Esophagus muscularis mucosa (tissue), 4 donors: ENCODE data around the gene TRIM39. TPM values are rescaled to one million over a fixed set of nuclear protein-coding genes. Genes with fewer than 3 reads are reported as not detected.

Source experiments
- DNase-seq: peaks from one replicate; pipeline ENCODE4 v3.0.0-alpha.2; 2017; ENCODE audit errors: extremely low spot score
- H3K27ac ChIP-seq, 4 donors: fragments of 200-600 bp; sonication (generic); replicated peaks in 1 of 4; 1 replicate in 3 of 4; 2 replicates in 1 of 4; pipeline ENCODE4 v1.5.1; 2016 to 2019; ENCODE audit warnings: mild to moderate bottlenecking in 1 of 4
- H3K27me3 ChIP-seq, 4 donors: fragments of 200-600 bp; sonication (generic); one replicate each; pipeline versions ENCODE4 v1.5.1 to v1.6.0; 2016 to 2019
- H3K36me3 ChIP-seq, 4 donors: fragments of 200-600 bp; sonication (generic); one replicate each; pipeline ENCODE4 v1.5.1; 2016 to 2019
- H3K4me1 ChIP-seq, 4 donors: fragments of 200-600 bp; sonication (generic); one replicate each; pipeline ENCODE4 v1.5.1; 2016 to 2019
- H3K4me3 ChIP-seq, 4 donors: fragments of 200-600 bp; sonication (generic); 1 replicate in 2 of 4; 2 replicates in 2 of 4; pipeline ENCODE4 v1.5.1; 2016 to 2019; ENCODE audit warnings: mild to moderate bottlenecking in 4 of 4, moderate library complexity in 1 of 4
- H3K9me3 ChIP-seq, 4 donors: fragments of 200-600 bp; sonication (generic); 1 replicate in 3 of 4; 2 replicates in 1 of 4; pipeline ENCODE4 v1.5.1; 2016 to 2019
- EP300 ChIP-seq: sonication (generic); formaldehyde crosslinking; IDR thresholded peaks from one replicate; pipeline ENCODE4 v1.6.1; 2017; ENCODE audit warnings: antibody characterized with exemption
- POLR2A ChIP-seq: fragments of 450-650 bp; IDR thresholded peaks from one replicate; pipeline ENCODE4 v1.6.1; 2017; ENCODE audit warnings: antibody characterized with exemption, moderate library complexity, mild to moderate bottlenecking, low read depth
- POLR2AphosphoS5 ChIP-seq, 2 donors: sonication (generic); formaldehyde crosslinking; IDR thresholded peaks; one replicate each; pipeline ENCODE4 v1.6.1; 2017; ENCODE audit warnings: antibody characterized with exemption in 2 of 2
- WGBS: methylation state at CpG from one replicate; pipeline ENCODE4 v1.1.5; 2018; 5-methylcytosine and 5-hydroxymethylcytosine counted together
- intact Hi-C: fragments of 100-400 bp; cut with DNase I; formaldehyde crosslinking; loops from one replicate; pipeline ENCODE4 v1.15.1; 2023
- total RNA-seq, 4 donors: library from RNA; depleted of rRNA; stranded (reverse); fragments of >200 nt; gene quantifications; one replicate each; pipeline versions ENCODE4 v1.1.0 to v1.2.1, GENCODE V29; 2016
- TF ChIP-seq, protein P1 (sequence below), 3 experiments: fragments of 200-600 bp in 2 of 3; fragments of 450-650 bp in 1 of 3; sonication (generic) in 2 of 3; IDR thresholded peaks; one replicate each; pipeline ENCODE4 v1.5.1; 2017 to 2019; ENCODE audit warnings: antibody characterized with exemption in 3 of 3, mild to moderate bottlenecking in 2 of 3, moderate library complexity in 1 of 3

TRIM39 gene
- total RNA-seq, 4 donors from 2014 or later: 17.4 to 24.5 (median 20.9) TPM

DNA sequence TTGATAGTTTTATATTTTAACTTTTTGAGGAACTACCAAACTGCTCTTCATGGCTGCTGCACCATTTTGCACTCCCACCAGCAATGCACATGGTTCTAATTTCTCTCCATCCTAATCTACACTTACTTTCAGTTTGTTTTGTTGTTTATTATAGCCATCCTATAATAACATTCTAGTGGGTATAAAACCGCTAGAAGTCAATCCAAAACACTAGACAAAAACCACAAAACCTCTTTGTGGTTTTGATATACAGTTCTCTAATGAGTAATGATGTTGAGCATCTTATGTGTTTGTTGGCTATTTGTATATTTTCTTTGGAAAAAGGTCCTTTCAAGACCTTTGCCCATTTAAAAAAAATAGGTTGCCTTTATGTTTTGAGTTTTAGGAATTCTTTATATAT lies 23.8 kb downstream of the TRIM39 start:
- no peaks in the 10 kb centered on the region for H3K9me3 ChIP-seq
- peaks cover 0 to 17% (median 10%) of the 10 kb centered on the region in 4 donors for H3K36me3 ChIP-seq
- no peak overlapping the region for H3K27ac ChIP-seq
- no peak overlapping the region for H3K4me3 ChIP-seq
- TF ChIP-seq, protein P1, sequence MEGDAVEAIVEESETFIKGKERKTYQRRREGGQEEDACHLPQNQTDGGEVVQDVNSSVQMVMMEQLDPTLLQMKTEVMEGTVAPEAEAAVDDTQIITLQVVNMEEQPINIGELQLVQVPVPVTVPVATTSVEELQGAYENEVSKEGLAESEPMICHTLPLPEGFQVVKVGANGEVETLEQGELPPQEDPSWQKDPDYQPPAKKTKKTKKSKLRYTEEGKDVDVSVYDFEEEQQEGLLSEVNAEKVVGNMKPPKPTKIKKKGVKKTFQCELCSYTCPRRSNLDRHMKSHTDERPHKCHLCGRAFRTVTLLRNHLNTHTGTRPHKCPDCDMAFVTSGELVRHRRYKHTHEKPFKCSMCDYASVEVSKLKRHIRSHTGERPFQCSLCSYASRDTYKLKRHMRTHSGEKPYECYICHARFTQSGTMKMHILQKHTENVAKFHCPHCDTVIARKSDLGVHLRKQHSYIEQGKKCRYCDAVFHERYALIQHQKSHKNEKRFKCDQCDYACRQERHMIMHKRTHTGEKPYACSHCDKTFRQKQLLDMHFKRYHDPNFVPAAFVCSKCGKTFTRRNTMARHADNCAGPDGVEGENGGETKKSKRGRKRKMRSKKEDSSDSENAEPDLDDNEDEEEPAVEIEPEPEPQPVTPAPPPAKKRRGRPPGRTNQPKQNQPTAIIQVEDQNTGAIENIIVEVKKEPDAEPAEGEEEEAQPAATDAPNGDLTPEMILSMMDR (IDR thresholded peaks at IDR 0.05): no peak
- TF ChIP-seq POLR2AphosphoS5 (IDR thresholded peaks at IDR 0.05) (no peak), EP300 (no peak), POLR2A (no peak)
- intact Hi-C loops: no loop called here
- 62% methylated on average over 1 of the region's 1 CpG for WGBS
- H3K27me3 ChIP-seq: peaks cover 0 to 7% (median 0%) of the 10 kb centered on the region in 4 donors
- H3K4me1 ChIP-seq: peaks cover 7 to 10% (median 9%) of the 10 kb centered on the region in 4 donors
- no peak for DNase-seq

DNA sequence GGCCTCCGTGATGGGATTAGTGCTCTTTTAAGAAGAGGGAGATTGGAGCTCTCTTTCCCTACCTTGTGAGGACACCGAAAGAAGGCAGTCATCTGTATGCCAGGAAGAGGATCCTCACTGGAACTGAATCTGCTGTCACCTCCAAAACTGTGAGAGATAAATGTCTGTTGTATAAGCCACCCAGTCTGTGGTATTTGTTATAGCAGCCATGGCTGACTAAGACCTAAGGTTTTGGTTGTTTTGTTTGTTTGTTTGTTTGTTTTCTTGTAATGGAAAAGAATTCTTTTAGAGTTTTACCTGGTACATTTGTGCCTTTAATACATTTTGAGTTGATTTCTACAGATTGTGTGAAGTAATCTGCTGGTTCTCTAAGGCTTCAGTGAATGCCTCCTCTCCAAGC lies 25.8 kb downstream of the TRIM39 start:
- DNase-seq: no peak
- intact Hi-C loops: no loop called here
- H3K4me1 ChIP-seq: peaks cover 0 to 6% (median 2%) of the 10 kb centered on the region in 4 donors
- WGBS: 89% methylated on average over 2 of the region's 2 CpGs
- TF ChIP-seq POLR2AphosphoS5 (IDR thresholded peaks at IDR 0.05): no peak
- peaks cover 0 to 13% (median 0%) of the 10 kb centered on the region in 4 donors for H3K27me3 ChIP-seq
- no peak overlapping the region for H3K27ac ChIP-seq
- no peaks in the 10 kb centered on the region for H3K9me3 ChIP-seq
- no peak overlapping the region for H3K4me3 ChIP-seq
- peaks cover 0 to 3% (median 1%) of the 10 kb centered on the region in 4 donors for H3K36me3 ChIP-seq

DNA sequence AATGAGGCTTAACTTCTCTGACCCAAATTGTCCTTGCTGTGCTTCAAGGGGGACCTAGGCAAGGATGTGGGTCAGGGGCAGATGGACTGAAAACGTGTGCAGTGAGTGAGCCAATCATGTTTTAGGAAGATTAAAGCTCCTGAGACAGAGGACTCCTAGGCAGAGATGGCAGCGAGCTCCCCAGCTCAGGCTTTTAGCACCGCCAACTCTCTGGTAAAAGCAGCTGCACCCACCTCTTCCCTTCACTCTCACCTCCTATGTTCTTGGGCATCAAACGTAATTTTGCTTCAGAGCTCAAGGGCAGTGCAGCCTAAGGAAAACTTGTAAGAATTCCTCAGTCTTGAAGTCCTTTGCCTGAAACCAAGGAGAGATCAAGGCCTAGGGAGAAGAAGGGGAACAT lies 28.6 kb downstream of the TRIM39 start:
- Histone ChIP-seq H3K27ac (no peak overlapping the region), H3K4me1 (peaks cover 0 to 16% (median 9%) of the 10 kb centered on the region in 4 donors), H3K27me3 (peaks cover 0 to 32% (median 12%) of the 10 kb centered on the region in 4 donors), H3K4me3 (no peak overlapping the region), H3K9me3 (no peaks in the 10 kb centered on the region), H3K36me3 (no peaks in the 10 kb centered on the region)
- WGBS: 77% methylated on average over 4 of the region's 4 CpGs
- DNase-seq: no peak
- TF ChIP-seq POLR2A (no peak), EP300 (no peak), POLR2AphosphoS5 (IDR thresholded peaks at IDR 0.05) (no peak)
- TF ChIP-seq, protein P1 (IDR thresholded peaks at IDR 0.05): no peak
- intact Hi-C loops: no loop called here

DNA sequence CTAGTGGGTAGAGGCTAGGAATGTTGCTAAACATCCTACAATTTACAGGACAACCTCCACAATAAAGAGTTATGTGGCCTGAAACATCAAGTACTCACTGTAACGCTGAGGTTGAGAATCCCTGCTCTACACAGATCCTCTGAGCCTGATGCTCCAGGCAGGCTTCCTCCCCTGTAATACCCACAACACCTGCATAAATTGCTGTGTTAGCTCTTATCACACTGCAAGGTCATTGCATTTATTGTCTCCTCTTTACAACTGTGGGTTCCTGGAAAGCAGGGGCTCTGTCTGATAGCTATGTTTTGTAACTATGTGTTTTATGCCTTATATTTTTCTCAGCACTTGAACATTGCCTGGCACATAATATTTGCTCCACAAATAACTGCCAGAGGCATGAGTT lies 29.8 kb downstream of the TRIM39 start:
- intact Hi-C loops: loop anchor here (2.0 kb wide), 1 partner anchor 40 kb away; no protein-coding TSS in a partner anchor
- Histone ChIP-seq H3K27me3 (peaks cover 0 to 37% (median 12%) of the 10 kb centered on the region in 4 donors), H3K27ac (peak overlapping the region in 3 of 4 donors; percentile 39 to 78 (median 74)), H3K9me3 (no peaks in the 10 kb centered on the region), H3K4me3 (peak overlapping the region in 1 of 4 donors; percentile 56), H3K36me3 (no peaks in the 10 kb centered on the region), H3K4me1 (peaks cover 0 to 16% (median 9%) of the 10 kb centered on the region in 4 donors)
- no peak for DNase-seq
- TF ChIP-seq POLR2AphosphoS5 (IDR thresholded peaks at IDR 0.05) (no peak), EP300 (no peak), POLR2A (no peak)
- TF ChIP-seq, protein P1 (IDR thresholded peaks at IDR 0.05): no peak
- 58% methylated on average over 1 of the region's 1 CpG for WGBS

DNA sequence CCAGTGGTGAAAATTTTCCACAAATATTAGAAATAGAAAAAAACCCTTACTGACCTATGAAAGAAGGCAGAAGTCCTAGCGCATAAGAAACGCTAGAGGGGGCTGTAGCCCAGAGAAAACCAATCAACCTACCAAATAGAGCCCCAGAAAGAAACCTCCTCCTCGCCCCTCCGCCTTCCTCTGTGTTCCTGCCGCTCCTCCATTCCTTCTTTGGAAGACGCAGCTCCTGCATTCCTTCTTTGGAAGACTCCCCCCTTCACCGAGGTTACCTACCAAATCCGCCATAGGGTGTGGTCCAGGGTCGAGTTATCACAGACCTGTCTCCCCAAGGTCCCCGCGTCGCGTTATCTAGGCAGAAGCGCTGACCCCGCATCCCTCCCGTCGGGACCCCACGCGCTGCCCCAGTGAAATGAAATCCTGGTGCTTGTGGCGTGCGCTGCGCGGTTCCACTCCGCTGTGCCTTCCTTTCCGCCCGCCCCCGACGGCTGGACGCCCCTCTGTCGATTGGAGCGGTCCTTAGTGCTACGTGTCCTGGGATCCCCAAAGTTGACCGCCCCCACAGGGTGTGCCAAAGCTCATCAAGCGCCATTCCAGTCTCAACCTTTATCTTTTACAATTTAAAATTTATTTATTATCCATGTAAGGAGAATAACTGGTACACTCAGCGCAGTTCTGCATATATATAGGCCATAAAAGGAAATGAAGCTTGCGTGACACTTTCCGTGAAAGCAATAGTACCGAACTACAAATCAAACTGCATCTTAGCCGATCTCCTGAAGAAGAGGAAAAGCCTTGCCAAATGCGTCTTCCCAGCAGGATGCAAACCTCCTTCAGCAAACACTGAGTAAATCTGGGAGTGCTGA lies 31.2 kb downstream of the TRIM39 start:
- H3K27me3 ChIP-seq: peaks cover 0 to 37% (median 12%) of the 10 kb centered on the region in 4 donors
- H3K27ac ChIP-seq: peak overlapping the region; percentile 60 to 85 (median 76)
- 6% methylated on average over 40 of the region's 40 CpGs for WGBS

More for the DNA sequence above, 31.2 kb downstream of the TRIM39 start:
- TF ChIP-seq POLR2A (no peak), EP300 (no peak), POLR2AphosphoS5 (IDR thresholded peaks at IDR 0.05) (peak; percentile 28 to 59)
- TF ChIP-seq, protein P1 (IDR thresholded peaks at IDR 0.05): peak; percentile 71 to 90 (median 81)
- intact Hi-C loops: loop anchor here (2.0 kb wide), 1 partner anchor 39 kb away; no protein-coding TSS in a partner anchor
- Histone ChIP-seq H3K4me3 (peak overlapping the region; percentile 39 to 69 (median 55)), H3K36me3 (no peaks in the 10 kb centered on the region), H3K4me1 (peaks cover 0 to 16% (median 9%) of the 10 kb centered on the region in 4 donors), H3K9me3 (peaks cover 0 to 9% (median 3%) of the 10 kb centered on the region in 4 donors)
- no peak for DNase-seq
